HEK293 (cell line): Measurements from ENCODE around the gene CDK8.
A peak's percentile ranks its signal among the peaks of the same experiment; 100 is the strongest.

Source experiments
- ELK4 ChIP-seq: IDR thresholded peaks from 2 replicates; pipeline ENCODE4 v1.6.1; 2011; ENCODE audit warnings: mild to moderate bottlenecking, low read depth, low read length, borderline replicate concordance
- GLIS2 ChIP-seq: fragments of 450-650 bp; formaldehyde crosslinking; IDR thresholded peaks from 2 replicates; pipeline ENCODE4 v1.5.1; 2016; ENCODE audit warnings: missing biosample characterization, missing genetic modification characterization
- HIC1 ChIP-seq: fragments of 450-650 bp; formaldehyde crosslinking; IDR thresholded peaks from 2 replicates; pipeline ENCODE4 v1.5.1; 2016; ENCODE audit warnings: missing biosample characterization, missing genetic modification characterization
- KLF8 ChIP-seq: fragments of 450-650 bp; formaldehyde crosslinking; IDR thresholded peaks from 2 replicates; pipeline ENCODE4 v1.5.1; 2016; ENCODE audit warnings: missing biosample characterization, missing genetic modification characterization
- KLF9 ChIP-seq: fragments of 450-650 bp; formaldehyde crosslinking; IDR thresholded peaks from 2 replicates; pipeline ENCODE4 v1.5.1; 2016; ENCODE audit warnings: missing biosample characterization, missing genetic modification characterization, low read depth
- RBAK ChIP-seq: fragments of 450-650 bp; formaldehyde crosslinking; IDR thresholded peaks from 2 replicates; pipeline ENCODE4 v1.5.1; 2016; ENCODE audit warnings: missing biosample characterization, missing genetic modification characterization
- REPIN1 ChIP-seq: fragments of 450-650 bp; formaldehyde crosslinking; IDR thresholded peaks from 2 replicates; pipeline ENCODE4 v1.5.1; 2017; ENCODE audit warnings: missing biosample characterization, missing genetic modification characterization, low read depth
- REST ChIP-seq: fragments of 450-650 bp; formaldehyde crosslinking; IDR thresholded peaks from 2 replicates; pipeline ENCODE4 v1.5.1; 2016; ENCODE audit warnings: missing biosample characterization, missing genetic modification characterization
- SCRT1 ChIP-seq: fragments of 450-650 bp; formaldehyde crosslinking; IDR thresholded peaks from 2 replicates; pipeline ENCODE4 v1.5.1; 2016; ENCODE audit warnings: missing biosample characterization, missing genetic modification characterization, borderline replicate concordance
- SP7 ChIP-seq: fragments of 450-650 bp; formaldehyde crosslinking; IDR thresholded peaks from 2 replicates; pipeline ENCODE4 v1.5.1; 2016; ENCODE audit warnings: missing biosample characterization, missing genetic modification characterization
- YY1 ChIP-seq: fragments of 450-650 bp; formaldehyde crosslinking; IDR thresholded peaks from 2 replicates; pipeline ENCODE4 v1.5.1; 2018; ENCODE audit warnings: missing biosample characterization, missing genetic modification characterization
- ZBTB20 ChIP-seq: fragments of 450-650 bp; formaldehyde crosslinking; IDR thresholded peaks from 2 replicates; pipeline ENCODE4 v1.5.1; 2016; ENCODE audit warnings: missing biosample characterization, missing genetic modification characterization
- ZBTB48 ChIP-seq: fragments of 450-650 bp; formaldehyde crosslinking; IDR thresholded peaks from 2 replicates; pipeline ENCODE4 v1.5.1; 2016; ENCODE audit warnings: missing biosample characterization, missing genetic modification characterization
- ZBTB7A ChIP-seq: fragments of 450-650 bp; formaldehyde crosslinking; IDR thresholded peaks from 2 replicates; pipeline ENCODE4 v1.5.1; 2016; ENCODE audit warnings: low read depth, missing biosample characterization, missing genetic modification characterization
- ZNF114 ChIP-seq: fragments of 450-650 bp; formaldehyde crosslinking; IDR thresholded peaks from 2 replicates; pipeline ENCODE4 v1.5.0; 2017; ENCODE audit warnings: missing biosample characterization, missing genetic modification characterization
- ZNF266 ChIP-seq: fragments of 450-650 bp; formaldehyde crosslinking; IDR thresholded peaks from 2 replicates; pipeline ENCODE4 v1.5.1; 2016; ENCODE audit warnings: missing biosample characterization, missing genetic modification characterization, low read depth
- ZNF324 ChIP-seq: fragments of 450-650 bp; formaldehyde crosslinking; IDR thresholded peaks from 2 replicates; pipeline ENCODE4 v1.5.1; 2016; ENCODE audit warnings: missing biosample characterization, missing genetic modification characterization
- ZNF391 ChIP-seq: fragments of 450-650 bp; formaldehyde crosslinking; IDR thresholded peaks from 2 replicates; pipeline ENCODE4 v1.5.1; 2016; ENCODE audit warnings: low read depth, missing biosample characterization, missing genetic modification characterization, borderline replicate concordance
- ZNF404 ChIP-seq: fragments of 450-650 bp; formaldehyde crosslinking; IDR thresholded peaks from 2 replicates; pipeline ENCODE4 v1.5.1; 2017; ENCODE audit warnings: missing biosample characterization, missing genetic modification characterization
- ZNF501 ChIP-seq: fragments of 450-650 bp; formaldehyde crosslinking; IDR thresholded peaks from 2 replicates; pipeline ENCODE4 v1.5.1; 2016; ENCODE audit warnings: missing biosample characterization, missing genetic modification characterization
- ZNF510 ChIP-seq: fragments of 450-650 bp; formaldehyde crosslinking; IDR thresholded peaks from 2 replicates; pipeline ENCODE4 v1.5.1; 2018; ENCODE audit warnings: mild to moderate bottlenecking, missing genetic modification characterization, missing biosample characterization; ENCODE audit not compliant: insufficient replicate concordance
- ZNF548 ChIP-seq: fragments of 450-650 bp; formaldehyde crosslinking; IDR thresholded peaks from 2 replicates; pipeline ENCODE4 v1.5.1; 2016; ENCODE audit warnings: missing biosample characterization, missing genetic modification characterization
- ZNF558 ChIP-seq: fragments of 450-650 bp; formaldehyde crosslinking; IDR thresholded peaks from 2 replicates; pipeline ENCODE4 v1.5.1; 2016; ENCODE audit warnings: missing biosample characterization, missing genetic modification characterization
- ZNF768 ChIP-seq: fragments of 450-650 bp; formaldehyde crosslinking; IDR thresholded peaks from 2 replicates; pipeline ENCODE4 v1.5.1; 2018; ENCODE audit warnings: missing biosample characterization, mild to moderate bottlenecking, missing genetic modification characterization
- ZNF792 ChIP-seq: fragments of 450-650 bp; formaldehyde crosslinking; IDR thresholded peaks from 2 replicates; pipeline ENCODE4 v1.5.1; 2016; ENCODE audit warnings: missing biosample characterization, missing genetic modification characterization
- ZNF830 ChIP-seq: fragments of 450-650 bp; IDR thresholded peaks from 2 replicates; pipeline ENCODE4 v1.5.0; 2018; ENCODE audit warnings: missing biosample characterization, missing genetic modification characterization, low read depth, mild to moderate bottlenecking, moderate library complexity
- ZSCAN30 ChIP-seq: fragments of 450-650 bp; IDR thresholded peaks from 2 replicates; pipeline ENCODE4 v1.5.1; 2018; ENCODE audit warnings: missing biosample characterization, mild to moderate bottlenecking, missing genetic modification characterization, moderate library complexity
- TF ChIP-seq, protein P1 (sequence below): fragments of 450-650 bp; formaldehyde crosslinking; IDR thresholded peaks from 2 replicates; pipeline ENCODE4 v1.5.1; 2016; ENCODE audit warnings: missing biosample characterization, missing genetic modification characterization
- TF ChIP-seq, protein P2 (sequence below): fragments of 450-650 bp; formaldehyde crosslinking; IDR thresholded peaks from 2 replicates; pipeline ENCODE4 v1.5.1; 2016; ENCODE audit warnings: missing biosample characterization, missing genetic modification characterization

The CDK8 gene

DNA sequence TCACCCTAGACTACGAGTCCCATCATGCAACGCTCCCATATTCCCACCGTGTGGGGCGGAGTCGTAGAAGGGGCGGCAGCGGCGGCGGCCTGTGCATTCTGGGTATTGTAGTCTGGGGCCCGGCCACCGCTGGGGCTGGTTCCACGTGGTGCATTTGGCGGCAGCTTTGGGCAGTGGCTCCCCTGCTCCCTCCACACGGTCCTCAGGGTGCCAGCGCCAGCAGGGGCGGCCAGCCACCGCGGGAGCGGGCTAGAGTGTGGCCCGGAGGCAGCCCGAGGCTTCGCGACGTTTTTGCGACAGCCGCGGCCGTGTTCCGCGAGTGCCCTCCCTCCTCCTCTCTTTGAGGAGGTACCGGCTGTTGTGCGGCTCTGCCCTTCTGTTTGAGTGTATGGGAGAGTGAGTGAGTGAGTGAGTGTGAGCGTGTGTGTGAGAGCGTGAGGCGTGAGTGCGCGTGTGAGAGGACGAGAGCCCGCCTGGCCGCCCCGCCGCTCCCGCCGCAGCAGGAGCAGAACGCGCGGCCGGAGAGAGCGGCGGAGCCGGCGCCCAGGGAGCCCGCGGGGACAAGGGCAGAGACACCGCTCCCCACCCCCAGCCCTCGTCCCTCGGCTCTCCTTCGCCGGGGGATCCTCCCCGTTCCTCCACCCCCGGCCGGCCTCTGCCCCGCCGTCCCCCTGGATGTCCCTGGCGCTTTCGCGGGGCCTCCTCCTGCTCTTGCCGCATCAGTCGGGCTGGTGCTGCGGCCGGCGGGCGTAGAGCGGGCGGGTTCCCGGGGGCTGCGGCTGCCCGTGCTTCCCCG is at the start of gene CDK8 (continued):
- TF ChIP-seq, protein P1, sequence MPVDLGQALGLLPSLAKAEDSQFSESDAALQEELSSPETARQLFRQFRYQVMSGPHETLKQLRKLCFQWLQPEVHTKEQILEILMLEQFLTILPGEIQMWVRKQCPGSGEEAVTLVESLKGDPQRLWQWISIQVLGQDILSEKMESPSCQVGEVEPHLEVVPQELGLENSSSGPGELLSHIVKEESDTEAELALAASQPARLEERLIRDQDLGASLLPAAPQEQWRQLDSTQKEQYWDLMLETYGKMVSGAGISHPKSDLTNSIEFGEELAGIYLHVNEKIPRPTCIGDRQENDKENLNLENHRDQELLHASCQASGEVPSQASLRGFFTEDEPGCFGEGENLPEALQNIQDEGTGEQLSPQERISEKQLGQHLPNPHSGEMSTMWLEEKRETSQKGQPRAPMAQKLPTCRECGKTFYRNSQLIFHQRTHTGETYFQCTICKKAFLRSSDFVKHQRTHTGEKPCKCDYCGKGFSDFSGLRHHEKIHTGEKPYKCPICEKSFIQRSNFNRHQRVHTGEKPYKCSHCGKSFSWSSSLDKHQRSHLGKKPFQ (tag by site-specific recombination) = peak; percentile 84
- TF ChIP-seq HIC1 (peak; percentile 82), ZSCAN30 (tag by site-specific recombination) (peak; percentile 27; the same call in 1 of the 2 replicates), REST (tag by site-specific recombination) (peak; percentile 31; the same call in 1 of the 2 replicates), ZBTB7A (tag by site-specific recombination) (0 out of 2 replicates have a peak, but pooled peaks have one; percentile 17), ZNF501 (tag by site-specific recombination) (peak; percentile 51; the same call in 1 of the 2 replicates), ZBTB48 (peak; percentile 84), ZNF830 (tag by site-specific recombination) (no peak), ZNF266 (no peak), SP7 (tag by site-specific recombination) (peak; percentile 60), SCRT1 (no peak), ZNF114 (tag by site-specific recombination) (no peak), ZNF792 (tag by site-specific recombination) (no peak), GLIS2 (peak; percentile 90), ZNF324 (0 out of 2 replicates have a peak, but pooled peaks have one; percentile 39), REPIN1 (tag by site-specific recombination) (no peak), KLF8 (peak; percentile 94), ZNF548 (tag by site-specific recombination) (no peak), ZNF391 (peak; percentile 45; the same call in 1 of the 2 replicates), YY1 (tag by site-specific recombination) (0 out of 2 replicates have a peak, but pooled peaks have one; percentile 38), ZNF510 (no peak), ZNF558 (tag by site-specific recombination) (no peak), ZNF404 (tag by site-specific recombination) (no peak), KLF9 (tag by site-specific recombination) (peak; percentile 41; the same call in 1 of the 2 replicates), RBAK (tag by site-specific recombination) (no peak), ELK4 (no peak), ZNF768 (no peak), ZBTB20 (peak; percentile 72; the same call in 1 of the 2 replicates)
- TF ChIP-seq, protein P2, sequence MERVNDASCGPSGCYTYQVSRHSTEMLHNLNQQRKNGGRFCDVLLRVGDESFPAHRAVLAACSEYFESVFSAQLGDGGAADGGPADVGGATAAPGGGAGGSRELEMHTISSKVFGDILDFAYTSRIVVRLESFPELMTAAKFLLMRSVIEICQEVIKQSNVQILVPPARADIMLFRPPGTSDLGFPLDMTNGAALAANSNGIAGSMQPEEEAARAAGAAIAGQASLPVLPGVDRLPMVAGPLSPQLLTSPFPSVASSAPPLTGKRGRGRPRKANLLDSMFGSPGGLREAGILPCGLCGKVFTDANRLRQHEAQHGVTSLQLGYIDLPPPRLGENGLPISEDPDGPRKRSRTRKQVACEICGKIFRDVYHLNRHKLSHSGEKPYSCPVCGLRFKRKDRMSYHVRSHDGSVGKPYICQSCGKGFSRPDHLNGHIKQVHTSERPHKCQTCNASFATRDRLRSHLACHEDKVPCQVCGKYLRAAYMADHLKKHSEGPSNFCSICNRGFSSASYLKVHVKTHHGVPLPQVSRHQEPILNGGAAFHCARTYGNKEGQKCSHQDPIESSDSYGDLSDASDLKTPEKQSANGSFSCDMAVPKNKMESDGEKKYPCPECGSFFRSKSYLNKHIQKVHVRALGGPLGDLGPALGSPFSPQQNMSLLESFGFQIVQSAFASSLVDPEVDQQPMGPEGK (tag by site-specific recombination) = peak; percentile 80
